Measurements from ENCODE around the gene ZSWIM9.
A peak's percentile ranks its signal among the peaks of the same experiment; 100 is the strongest.

The ZSWIM9 gene

GRCh38 chr19:48139053-48139452 is 31.4 kb upstream of the ZSWIM9 start:
- peaks cover 0 to 38% of the 10 kb centered on the region in 2 donors for H3K36me3 ChIP-seq (ENCODE audit: control insufficient read depth in 1 of 2, insufficient read depth in 2 of 2, low read length in 2 of 2)
- no peaks in the 10 kb centered on the region for H3K9me3 ChIP-seq (ENCODE audit: control insufficient read depth in 1 of 2, low read length in 2 of 2)
- no peaks in the 10 kb centered on the region for H3K27me3 ChIP-seq (ENCODE audit: control insufficient read depth in 1 of 2, insufficient read depth in 2 of 2, low read length in 2 of 2)
- H3K4me1 ChIP-seq (ENCODE audit: control insufficient read depth in 1 of 2, insufficient read depth in 2 of 2, low read length in 2 of 2), result no peaks in the 10 kb centered on the region
- H3K9ac ChIP-seq (ENCODE audit: low read depth in 1 of 2, low read length in 2 of 2), result no peak overlapping the region
- no peak overlapping the region for H3K4me3 ChIP-seq (ENCODE audit: low read depth in 1 of 2, low read length in 2 of 2)
- H3K27ac ChIP-seq (ENCODE audit: low read depth, low read length), result no peak overlapping the region

GRCh38 chr19:48147597-48148175 is 22.8 kb upstream of the ZSWIM9 start:
- Histone ChIP-seq H3K9ac (ENCODE audit: low read depth in 1 of 2, low read length in 2 of 2) (no peak overlapping the region), H3K4me1 (ENCODE audit: control insufficient read depth in 1 of 2, insufficient read depth in 2 of 2, low read length in 2 of 2) (no peaks in the 10 kb centered on the region), H3K36me3 (ENCODE audit: control insufficient read depth in 1 of 2, insufficient read depth in 2 of 2, low read length in 2 of 2) (peaks cover 15 to 31% of the 10 kb centered on the region in 2 donors), H3K27me3 (ENCODE audit: control insufficient read depth in 1 of 2, insufficient read depth in 2 of 2, low read length in 2 of 2) (no peaks in the 10 kb centered on the region), H3K4me3 (ENCODE audit: low read depth in 1 of 2, low read length in 2 of 2) (no peak overlapping the region), H3K9me3 (ENCODE audit: control insufficient read depth in 1 of 2, low read length in 2 of 2) (no peaks in the 10 kb centered on the region), H3K27ac (ENCODE audit: low read depth, low read length) (no peak overlapping the region)

DNA sequence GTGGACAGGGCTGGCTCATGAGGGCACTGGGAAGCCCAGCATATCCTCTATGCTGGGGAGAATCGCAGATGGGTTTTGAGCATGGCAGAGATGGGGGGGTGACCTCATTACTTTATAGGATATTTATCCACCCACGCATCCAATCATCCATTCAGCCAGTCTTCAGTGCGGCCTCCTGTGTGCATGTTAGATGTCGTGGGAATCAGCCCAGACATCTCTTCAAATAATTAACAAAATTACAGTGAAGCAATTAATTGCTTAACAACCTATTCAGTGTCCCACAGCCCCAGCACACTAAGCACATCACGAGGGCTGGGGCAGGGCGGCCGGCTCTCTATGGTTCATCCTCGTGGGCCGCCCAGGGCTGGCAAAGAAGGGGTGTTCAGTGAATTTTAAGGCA is 21.9 kb upstream of the ZSWIM9 start:
- no peak overlapping the region for H3K27ac ChIP-seq (ENCODE audit: low read depth, low read length)
- H3K9me3 ChIP-seq (ENCODE audit: control insufficient read depth in 1 of 2, low read length in 2 of 2), result no peaks in the 10 kb centered on the region
- H3K36me3 ChIP-seq (ENCODE audit: control insufficient read depth in 1 of 2, insufficient read depth in 2 of 2, low read length in 2 of 2), result peaks cover 15 to 24% of the 10 kb centered on the region in 2 donors
- no peak overlapping the region for H3K9ac ChIP-seq (ENCODE audit: low read depth in 1 of 2, low read length in 2 of 2)
- H3K4me3 ChIP-seq (ENCODE audit: low read depth in 1 of 2, low read length in 2 of 2), result no peak overlapping the region
- no peaks in the 10 kb centered on the region for H3K4me1 ChIP-seq (ENCODE audit: control insufficient read depth in 1 of 2, insufficient read depth in 2 of 2, low read length in 2 of 2)
- H3K27me3 ChIP-seq (ENCODE audit: control insufficient read depth in 1 of 2, insufficient read depth in 2 of 2, low read length in 2 of 2), result no peaks in the 10 kb centered on the region

- no peak overlapping the region for H3K4me3 ChIP-seq (ENCODE audit: low read depth in 1 of 2, low read length in 2 of 2)
- H3K27me3 ChIP-seq (ENCODE audit: control insufficient read depth in 1 of 2, insufficient read depth in 2 of 2, low read length in 2 of 2), result no peaks in the 10 kb centered on the region
- H3K9me3 ChIP-seq (ENCODE audit: control insufficient read depth in 1 of 2, low read length in 2 of 2), result no peaks in the 10 kb centered on the region
- H3K4me1 ChIP-seq (ENCODE audit: control insufficient read depth in 1 of 2, insufficient read depth in 2 of 2, low read length in 2 of 2), result no peaks in the 10 kb centered on the region
- H3K36me3 ChIP-seq (ENCODE audit: control insufficient read depth in 1 of 2, insufficient read depth in 2 of 2, low read length in 2 of 2), result peaks cover 15 to 21% of the 10 kb centered on the region in 2 donors
- H3K27ac ChIP-seq (ENCODE audit: low read depth, low read length), result no peak overlapping the region
- no peak overlapping the region for H3K9ac ChIP-seq (ENCODE audit: low read depth in 1 of 2, low read length in 2 of 2)
These were observed 21.1 kb upstream of the ZSWIM9 start for GRCh38 chr19:48149430-48149829.

- no peak overlapping the region for H3K27ac ChIP-seq (ENCODE audit: low read depth, low read length)
- peaks cover 6 to 32% of the 10 kb centered on the region in 2 donors for H3K36me3 ChIP-seq (ENCODE audit: control insufficient read depth in 1 of 2, insufficient read depth in 2 of 2, low read length in 2 of 2)
These were observed 17.9 kb upstream of the ZSWIM9 start for GRCh38 chr19:48152551-48152950.

GRCh38 chr19:48154003-48154402 is 16.5 kb upstream of the ZSWIM9 start:
- H3K27me3 ChIP-seq (ENCODE audit: control insufficient read depth in 1 of 2, insufficient read depth in 2 of 2, low read length in 2 of 2), result no peaks in the 10 kb centered on the region
- no peak overlapping the region for H3K27ac ChIP-seq (ENCODE audit: low read depth, low read length)
- H3K9ac ChIP-seq (ENCODE audit: low read depth in 1 of 2, low read length in 2 of 2), result no peak overlapping the region
- H3K9me3 ChIP-seq (ENCODE audit: control insufficient read depth in 1 of 2, low read length in 2 of 2), result no peaks in the 10 kb centered on the region
- H3K4me3 ChIP-seq (ENCODE audit: low read depth in 1 of 2, low read length in 2 of 2), result no peak overlapping the region
- no peaks in the 10 kb centered on the region for H3K4me1 ChIP-seq (ENCODE audit: control insufficient read depth in 1 of 2, insufficient read depth in 2 of 2, low read length in 2 of 2)
- peaks cover 6 to 36% of the 10 kb centered on the region in 2 donors for H3K36me3 ChIP-seq (ENCODE audit: control insufficient read depth in 1 of 2, insufficient read depth in 2 of 2, low read length in 2 of 2)

More at GRCh38 chr19:48152551-48152950, 17.9 kb upstream of the ZSWIM9 start:
- Histone ChIP-seq H3K27me3 (ENCODE audit: control insufficient read depth in 1 of 2, insufficient read depth in 2 of 2, low read length in 2 of 2) (no peaks in the 10 kb centered on the region), H3K9me3 (ENCODE audit: control insufficient read depth in 1 of 2, low read length in 2 of 2) (no peaks in the 10 kb centered on the region), H3K4me3 (ENCODE audit: low read depth in 1 of 2, low read length in 2 of 2) (no peak overlapping the region), H3K9ac (ENCODE audit: low read depth in 1 of 2, low read length in 2 of 2) (no peak overlapping the region), H3K4me1 (ENCODE audit: control insufficient read depth in 1 of 2, insufficient read depth in 2 of 2, low read length in 2 of 2) (no peaks in the 10 kb centered on the region)

GRCh38 chr19:48158210-48158790 is 12.2 kb upstream of the ZSWIM9 start:
- Histone ChIP-seq H3K4me3 (ENCODE audit: low read depth in 1 of 2, low read length in 2 of 2) (no peak overlapping the region), H3K9ac (ENCODE audit: low read depth in 1 of 2, low read length in 2 of 2) (no peak overlapping the region), H3K9me3 (ENCODE audit: control insufficient read depth in 1 of 2, low read length in 2 of 2) (no peaks in the 10 kb centered on the region), H3K27ac (ENCODE audit: low read depth, low read length) (no peak overlapping the region), H3K4me1 (ENCODE audit: control insufficient read depth in 1 of 2, insufficient read depth in 2 of 2, low read length in 2 of 2) (no peaks in the 10 kb centered on the region), H3K36me3 (ENCODE audit: control insufficient read depth in 1 of 2, insufficient read depth in 2 of 2, low read length in 2 of 2) (peaks cover 7 to 40% of the 10 kb centered on the region in 2 donors), H3K27me3 (ENCODE audit: control insufficient read depth in 1 of 2, insufficient read depth in 2 of 2, low read length in 2 of 2) (no peaks in the 10 kb centered on the region)

DNA sequence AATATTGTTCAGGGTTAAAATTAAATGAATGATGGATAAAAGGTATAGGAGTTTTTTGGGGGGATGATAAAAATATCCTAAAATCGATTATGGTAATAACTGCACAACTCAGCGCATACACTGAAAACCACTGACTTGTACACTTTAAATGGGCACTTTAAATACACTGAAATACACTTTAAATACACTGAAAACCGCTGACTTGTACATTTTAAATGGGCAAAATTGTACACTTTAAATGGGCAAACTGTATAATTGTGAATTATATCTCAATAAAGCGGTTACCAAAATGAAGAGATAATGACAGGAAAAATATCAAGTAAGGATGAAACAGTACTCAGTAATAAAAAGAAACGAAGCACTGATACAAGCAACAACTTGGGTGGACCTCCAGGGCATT is 1.8 kb upstream of the ZSWIM9 start:
- no peaks in the 10 kb centered on the region for H3K27me3 ChIP-seq (ENCODE audit: control insufficient read depth in 1 of 2, insufficient read depth in 2 of 2, low read length in 2 of 2)
- H3K4me3 ChIP-seq (ENCODE audit: low read depth in 1 of 2, low read length in 2 of 2), result peak overlapping the region in 1 of 2 donors; percentile 76
- no peak overlapping the region for H3K9ac ChIP-seq (ENCODE audit: low read depth in 1 of 2, low read length in 2 of 2)
- H3K9me3 ChIP-seq (ENCODE audit: control insufficient read depth in 1 of 2, low read length in 2 of 2), result no peaks in the 10 kb centered on the region
- H3K36me3 ChIP-seq (ENCODE audit: control insufficient read depth in 1 of 2, insufficient read depth in 2 of 2, low read length in 2 of 2), result peaks cover 5 to 7% of the 10 kb centered on the region in 2 donors
- H3K4me1 ChIP-seq (ENCODE audit: control insufficient read depth in 1 of 2, insufficient read depth in 2 of 2, low read length in 2 of 2), result peaks cover 5 to 10% of the 10 kb centered on the region in 2 donors
- H3K27ac ChIP-seq (ENCODE audit: low read depth, low read length), result no peak overlapping the region

- no peak overlapping the region for H3K9ac ChIP-seq (ENCODE audit: low read depth in 1 of 2, low read length in 2 of 2)
- no peak overlapping the region for H3K27ac ChIP-seq (ENCODE audit: low read depth, low read length)
- no peaks in the 10 kb centered on the region for H3K9me3 ChIP-seq (ENCODE audit: control insufficient read depth in 1 of 2, low read length in 2 of 2)
- H3K4me3 ChIP-seq (ENCODE audit: low read depth in 1 of 2, low read length in 2 of 2), result peak overlapping the region; percentile 82 to 97
- H3K4me1 ChIP-seq (ENCODE audit: control insufficient read depth in 1 of 2, insufficient read depth in 2 of 2, low read length in 2 of 2), result peaks cover 5 to 10% of the 10 kb centered on the region in 2 donors
- peaks cover 0 to 10% of the 10 kb centered on the region in 2 donors for H3K36me3 ChIP-seq (ENCODE audit: control insufficient read depth in 1 of 2, insufficient read depth in 2 of 2, low read length in 2 of 2)
- no peaks in the 10 kb centered on the region for H3K27me3 ChIP-seq (ENCODE audit: control insufficient read depth in 1 of 2, insufficient read depth in 2 of 2, low read length in 2 of 2)
These were observed 922 bp upstream of the ZSWIM9 start for GRCh38 chr19:48169578-48169938.

- H3K36me3 ChIP-seq (ENCODE audit: control insufficient read depth in 1 of 2, insufficient read depth in 2 of 2, low read length in 2 of 2), result peaks cover 0 to 12% of the 10 kb centered on the region in 2 donors
- no peaks in the 10 kb centered on the region for H3K27me3 ChIP-seq (ENCODE audit: control insufficient read depth in 1 of 2, insufficient read depth in 2 of 2, low read length in 2 of 2)
- peak overlapping the region; percentile 82 to 97 for H3K4me3 ChIP-seq (ENCODE audit: low read depth in 1 of 2, low read length in 2 of 2)
- peak overlapping the region; percentile 80 to 93 for H3K9ac ChIP-seq (ENCODE audit: low read depth in 1 of 2, low read length in 2 of 2)
- no peak overlapping the region for H3K27ac ChIP-seq (ENCODE audit: low read depth, low read length)
- H3K4me1 ChIP-seq (ENCODE audit: control insufficient read depth in 1 of 2, insufficient read depth in 2 of 2, low read length in 2 of 2), result peaks cover 5 to 10% of the 10 kb centered on the region in 2 donors
- no peaks in the 10 kb centered on the region for H3K9me3 ChIP-seq (ENCODE audit: control insufficient read depth in 1 of 2, low read length in 2 of 2)
These were observed 402 bp downstream of the ZSWIM9 start for GRCh38 chr19:48170817-48171347.
